ENCODE measurements around the gene BPIFA2.
A peak's percentile ranks its signal among the peaks of the same experiment; 100 is the strongest.

The BPIFA2 gene

GRCh38 chr20:33210371-33210770, 42.4 kb downstream of the BPIFA2 start:
- Mint-ChIP-seq H3K4me3 (no peak overlapping the region), H3K36me3 (ENCODE audit: low read depth) (no peaks in the 10 kb centered on the region), H3K27me3 (ENCODE audit: low read depth) (peaks cover 49% of the 10 kb centered on the region), H3K9me3 (no peaks in the 10 kb centered on the region), H3K4me1 (no peaks in the 10 kb centered on the region), H3K27ac (no peak overlapping the region)
- TF ChIP-seq, protein P1, sequence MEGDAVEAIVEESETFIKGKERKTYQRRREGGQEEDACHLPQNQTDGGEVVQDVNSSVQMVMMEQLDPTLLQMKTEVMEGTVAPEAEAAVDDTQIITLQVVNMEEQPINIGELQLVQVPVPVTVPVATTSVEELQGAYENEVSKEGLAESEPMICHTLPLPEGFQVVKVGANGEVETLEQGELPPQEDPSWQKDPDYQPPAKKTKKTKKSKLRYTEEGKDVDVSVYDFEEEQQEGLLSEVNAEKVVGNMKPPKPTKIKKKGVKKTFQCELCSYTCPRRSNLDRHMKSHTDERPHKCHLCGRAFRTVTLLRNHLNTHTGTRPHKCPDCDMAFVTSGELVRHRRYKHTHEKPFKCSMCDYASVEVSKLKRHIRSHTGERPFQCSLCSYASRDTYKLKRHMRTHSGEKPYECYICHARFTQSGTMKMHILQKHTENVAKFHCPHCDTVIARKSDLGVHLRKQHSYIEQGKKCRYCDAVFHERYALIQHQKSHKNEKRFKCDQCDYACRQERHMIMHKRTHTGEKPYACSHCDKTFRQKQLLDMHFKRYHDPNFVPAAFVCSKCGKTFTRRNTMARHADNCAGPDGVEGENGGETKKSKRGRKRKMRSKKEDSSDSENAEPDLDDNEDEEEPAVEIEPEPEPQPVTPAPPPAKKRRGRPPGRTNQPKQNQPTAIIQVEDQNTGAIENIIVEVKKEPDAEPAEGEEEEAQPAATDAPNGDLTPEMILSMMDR (IDR thresholded peaks at IDR 0.05; ENCODE audit: unreplicated experiment in 3 of 3) = no peak

DNA sequence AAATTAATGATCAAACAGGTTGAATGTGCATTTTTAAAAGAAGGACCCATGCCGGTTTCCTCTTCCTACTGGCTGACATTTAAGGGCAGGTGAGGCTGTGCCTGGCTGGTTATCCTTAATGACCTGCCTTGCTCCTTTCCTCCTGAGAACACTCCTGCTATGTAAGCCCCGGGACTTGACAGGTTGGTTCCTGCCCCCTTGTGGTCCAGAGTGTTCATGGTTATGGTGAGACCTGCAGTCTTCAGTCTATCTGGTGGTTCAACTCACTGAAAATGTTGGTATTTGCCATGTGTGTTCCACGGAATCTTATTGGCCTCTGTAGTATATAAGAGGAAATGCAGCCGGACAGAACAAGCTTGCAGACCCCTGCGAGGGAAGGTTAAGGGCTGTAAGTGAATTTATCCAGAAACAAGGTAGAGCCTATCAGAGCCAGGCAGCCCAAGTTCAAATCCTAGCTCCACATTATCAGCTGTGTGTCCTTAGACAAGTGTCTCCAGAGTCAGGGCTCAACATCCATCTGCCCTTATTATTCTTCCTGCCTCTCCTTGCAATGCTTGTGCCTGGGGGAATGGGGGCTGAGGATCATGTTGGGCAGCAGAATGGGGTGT, 44.0 kb downstream of the BPIFA2 start:
- Mint-ChIP-seq H3K27ac (no peak overlapping the region), H3K27me3 (ENCODE audit: low read depth) (peaks cover 55% of the 10 kb centered on the region), H3K4me3 (no peak overlapping the region), H3K36me3 (ENCODE audit: low read depth) (no peaks in the 10 kb centered on the region), H3K4me1 (no peaks in the 10 kb centered on the region), H3K9me3 (no peaks in the 10 kb centered on the region)
- TF ChIP-seq, protein P1 (IDR thresholded peaks at IDR 0.05; ENCODE audit: unreplicated experiment in 3 of 3) = peak; percentile 42 to 50 (median 48)

DNA sequence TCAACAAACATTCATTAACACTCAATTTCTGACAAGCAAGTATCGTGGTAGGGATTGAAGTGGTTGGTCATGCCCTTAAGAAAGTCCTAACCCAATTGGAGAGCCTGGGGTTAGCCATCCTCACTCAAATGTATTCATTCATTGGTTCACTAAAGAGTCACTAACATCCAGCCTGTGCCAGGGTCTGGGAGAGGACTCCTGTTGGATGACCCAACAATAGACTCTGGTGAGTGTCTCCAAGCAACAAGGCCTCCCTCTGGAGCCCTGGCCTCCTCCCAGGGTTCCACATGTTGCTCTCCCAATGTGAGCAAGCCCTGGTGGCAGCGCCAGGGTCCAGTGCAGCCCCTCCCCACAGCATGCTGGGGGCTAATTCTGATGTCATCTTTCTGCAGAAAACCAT, 49.1 kb downstream of the BPIFA2 start, which contains the start of gene BPIFA3:
BPIFA3 (plus strand) TSS at position 301 of the 400 bp plus-strand sequence. CDS start 185 bp downstream, outside the sequence.
- Mint-ChIP-seq H3K27me3 (ENCODE audit: low read depth) (peaks cover 53% of the 10 kb centered on the region), H3K27ac (no peak within 1 kb of the TSS), H3K9me3 (no peaks in the 10 kb centered on the region)

GRCh38 chr20:33224399-33224798, 56.4 kb downstream of the BPIFA2 start:
- H3K4me3 Mint-ChIP-seq = no peak overlapping the region
- H3K27me3 Mint-ChIP-seq (ENCODE audit: low read depth) = peaks cover 57% of the 10 kb centered on the region
- H3K27ac Mint-ChIP-seq = no peak overlapping the region
- no peaks in the 10 kb centered on the region for H3K4me1 Mint-ChIP-seq
- no peaks in the 10 kb centered on the region for H3K36me3 Mint-ChIP-seq (ENCODE audit: low read depth)
- TF ChIP-seq, protein P1 (IDR thresholded peaks at IDR 0.05; ENCODE audit: unreplicated experiment in 3 of 3) = no peak
- no peaks in the 10 kb centered on the region for H3K9me3 Mint-ChIP-seq

More for the DNA sequence above, 49.1 kb downstream of the BPIFA2 start, which contains the start of gene BPIFA3:
- Mint-ChIP-seq H3K36me3 (ENCODE audit: low read depth) (no peaks in the 10 kb centered on the region), H3K4me3 (no peak within 1 kb of the TSS), H3K4me1 (no peaks in the 10 kb centered on the region)
- TF ChIP-seq, protein P1 (IDR thresholded peaks at IDR 0.05; ENCODE audit: unreplicated experiment in 3 of 3) = no peak

DNA sequence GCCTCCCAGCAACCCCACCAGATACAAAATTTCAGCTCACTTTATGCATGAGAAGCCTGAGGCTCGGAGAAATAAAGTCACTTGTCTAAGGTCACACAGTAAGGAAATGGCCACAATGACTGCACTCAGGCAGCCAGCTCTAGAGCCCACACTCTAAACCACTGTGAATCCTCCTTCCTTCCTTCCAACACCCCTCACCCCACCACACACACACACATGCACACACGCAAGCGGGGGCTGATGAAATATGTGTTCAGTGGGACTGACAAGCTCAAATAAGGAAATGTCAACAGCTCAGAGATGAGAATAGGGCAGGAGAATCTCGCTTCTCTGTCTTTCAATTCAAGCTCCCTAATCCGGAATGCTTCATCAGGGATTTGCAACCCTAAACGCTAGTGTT, 61.9 kb downstream of the BPIFA2 start:
- H3K9me3 Mint-ChIP-seq = no peaks in the 10 kb centered on the region
- no peak overlapping the region for H3K27ac Mint-ChIP-seq
- TF ChIP-seq, protein P1 (IDR thresholded peaks at IDR 0.05; ENCODE audit: unreplicated experiment in 3 of 3) = no peak
- no peak overlapping the region for H3K4me3 Mint-ChIP-seq
- H3K27me3 Mint-ChIP-seq (ENCODE audit: low read depth) = peaks cover 73% of the 10 kb centered on the region
- no peaks in the 10 kb centered on the region for H3K4me1 Mint-ChIP-seq
- H3K36me3 Mint-ChIP-seq (ENCODE audit: low read depth) = no peaks in the 10 kb centered on the region
